Hepatocyte (in vitro differentiated cells): ENCODE results near the gene FANCM.

Source experiments
- CTCF ChIP-seq: fragments of 200-600 bp; sonication (generic); IDR thresholded peaks from 2 replicates; pipeline ENCODE4 v1.5.1; 2016; ENCODE audit warnings: antibody characterized with exemption, mild to moderate bottlenecking; ENCODE audit not compliant: poor library complexity
- EZH2 ChIP-seq: fragments of 200-600 bp; sonication (generic); IDR thresholded peaks from 2 replicates; pipeline ENCODE4 v1.6.1; 2016; ENCODE audit warnings: antibody characterized with exemption, mild to moderate bottlenecking, borderline replicate concordance
- EZH2phosphoT487 ChIP-seq: fragments of 200-600 bp; sonication (generic); IDR thresholded peaks from one replicate; pipeline ENCODE4 v1.6.1; 2018; ENCODE audit warnings: antibody characterized with exemption, mild to moderate bottlenecking, low read depth, moderate library complexity; ENCODE audit not compliant: unreplicated experiment, severe bottlenecking

- TF ChIP-seq CTCF (no peak), EZH2phosphoT487 (no peak), EZH2 (no peak)
Observed at GRCh38 chr14:45204241-45204640, 68.5 kb downstream of the FANCM start.
